Mammary epithelial cell (primary cell): ENCODE measurements around the gene ERVK3-1.

Experiments used
- CTCF ChIP-seq, 2 donors: IDR thresholded peaks in 1 of 2; conservative IDR thresholded peaks in 1 of 2; 2 replicates each; pipeline ENCODE4 v1.5.1; 2011 to 2012; ENCODE audit warnings: inconsistent platforms in 2 of 2, low read length in 2 of 2, mild to moderate bottlenecking in 2 of 2, control low read depth in 1 of 2, low read depth in 1 of 2; ENCODE audit not compliant: insufficient read depth in 1 of 2; ENCODE audit errors: extremely low read depth in 1 of 2
- EZH2 ChIP-seq: IDR thresholded peaks from 2 replicates; pipeline ENCODE4 v1.6.1; 2012; ENCODE audit warnings: low read length, inconsistent platforms, borderline replicate concordance

GRCh38 chr19:58304255-58304654, 922 bp upstream of the ERVK3-1 start:
- no peak for TF ChIP-seq CTCF (conservative IDR thresholded peaks at IDR 0.05 in 1 of 2, IDR thresholded peaks at IDR 0.05 in 1 of 2; ENCODE audit: extremely low read depth in 1 of 2, insufficient read depth in 1 of 2, low read depth in 1 of 2, low read length in 2 of 2)
- no peak for TF ChIP-seq EZH2
